GM20000 (cell line): ENCODE measurements around the gene CACNA2D1.

Source experiments
- DNase-seq: peaks from one replicate; pipeline ENCODE4 v3.0.0; 2012; ENCODE audit warnings: low spot score
- CTCF ChIP-seq: IDR thresholded peaks from 2 replicates; pipeline ENCODE4 v1.5.1; 2012; ENCODE audit warnings: mild to moderate bottlenecking, control low read depth; ENCODE audit errors: extremely low read depth, missing control alignments

CACNA2D1 gene

DNA sequence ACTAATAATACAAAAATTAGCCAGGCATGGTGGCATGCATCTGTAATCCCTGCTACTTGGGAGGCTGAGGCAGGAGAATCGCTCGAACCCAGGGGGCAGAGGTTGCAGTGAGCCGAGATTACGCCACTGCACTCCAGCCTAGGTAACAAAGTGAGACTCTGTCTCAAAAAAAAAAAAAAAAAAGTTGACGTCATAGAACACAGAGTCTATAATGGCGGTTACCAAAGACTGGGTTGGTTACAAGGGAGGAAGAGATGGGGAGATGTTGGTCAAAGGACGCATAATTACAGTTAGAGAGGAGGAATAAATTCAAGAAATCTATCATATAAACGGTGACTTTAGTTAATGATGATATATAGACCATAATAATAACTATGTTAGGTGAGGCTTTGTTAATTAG lies 364.1 kb downstream of the CACNA2D1 start:
- TF ChIP-seq CTCF: no peak
- no peak for DNase-seq

- DNase-seq: no peak
- TF ChIP-seq CTCF: no peak
These were observed 364.8 kb downstream of the CACNA2D1 start for GRCh38 chr7:82078807-82079206.

DNA sequence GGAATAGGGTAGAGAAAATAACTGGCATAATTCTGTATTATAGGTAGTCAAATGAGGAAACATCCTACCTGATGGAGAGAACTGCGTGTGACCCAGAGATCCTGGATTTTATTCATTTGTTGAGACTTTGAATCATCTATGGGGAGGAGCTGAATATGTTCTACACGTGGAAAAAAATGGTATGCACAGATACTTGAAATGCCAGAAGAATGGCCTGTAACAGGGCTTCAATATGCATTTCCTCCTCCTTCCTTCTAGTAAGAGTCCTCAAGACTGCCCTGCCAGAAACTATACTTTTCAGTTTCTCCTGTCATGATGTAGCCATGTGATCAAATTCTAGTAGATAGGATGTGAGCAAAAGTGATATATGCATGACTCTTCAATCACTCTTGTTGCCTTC lies 372.1 kb downstream of the CACNA2D1 start:
- DNase-seq: no peak
- TF ChIP-seq CTCF: no peak

- TF ChIP-seq CTCF: no peak
- no peak for DNase-seq
These were observed 375.8 kb downstream of the CACNA2D1 start for GRCh38 chr7:82067628-82068264.

- TF ChIP-seq CTCF: no peak
- no peak for DNase-seq
These were observed 386.1 kb downstream of the CACNA2D1 start for GRCh38 chr7:82057476-82057875.

DNA sequence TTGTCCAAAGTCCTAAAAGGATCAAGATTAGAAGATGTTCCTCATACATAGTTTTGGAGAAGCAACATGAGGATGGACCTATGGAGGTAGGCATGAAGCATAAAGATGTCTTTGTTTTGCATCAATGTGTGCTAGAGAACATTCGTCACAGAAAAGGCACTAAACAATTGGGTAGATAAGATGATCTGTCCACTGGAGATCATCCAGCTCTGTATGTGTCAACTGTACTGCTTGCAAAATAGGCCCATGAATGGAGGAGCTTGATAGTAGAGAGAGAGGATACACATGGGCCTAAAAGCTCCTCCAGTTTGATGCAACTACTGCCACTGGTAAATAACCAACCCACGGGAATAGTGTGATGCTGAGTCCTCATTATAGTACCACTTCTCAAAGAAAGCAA lies 387.3 kb downstream of the CACNA2D1 start:
- TF ChIP-seq CTCF: no peak
- no peak for DNase-seq

DNA sequence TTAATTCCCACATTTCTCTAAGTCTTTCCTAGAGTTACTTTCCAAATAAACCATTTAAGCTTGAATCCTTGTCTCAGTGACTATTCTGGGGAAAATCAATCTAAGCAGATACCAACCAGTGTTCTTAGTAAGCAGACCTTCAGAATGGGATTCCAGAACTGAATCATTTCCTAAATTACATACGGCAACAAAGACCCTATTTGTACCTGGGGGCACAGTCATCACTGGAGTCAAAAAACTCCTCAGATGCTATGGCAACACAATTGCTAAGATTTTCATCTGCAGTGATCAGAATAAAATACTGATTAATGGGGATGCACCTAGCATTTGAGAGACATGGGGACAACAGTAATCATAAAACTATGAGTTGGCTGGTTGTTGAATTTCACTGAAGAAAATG lies 389.0 kb downstream of the CACNA2D1 start:
- no peak for DNase-seq
- TF ChIP-seq CTCF: no peak
